Mesothelial cell of epicardium (in vitro differentiated cells): ENCODE measurements around the gene CACNA1B. TPM values are rescaled to one million over a fixed set of nuclear protein-coding genes. Genes with fewer than 3 reads are reported as not detected.
A peak's percentile ranks its signal among the peaks of the same experiment; 100 is the strongest.

Experiments used
- DNase-seq, 2 experiments: peaks; one replicate each; pipeline ENCODE4 v3.0.0; 2021; ENCODE audit warnings: low spot score in 2 of 2; ENCODE audit not compliant: unreplicated experiment in 2 of 2
- H3K27ac Mint-ChIP-seq: 2 replicates; pipeline ENCODE4 v1.8.0; 2021; ENCODE audit warnings: mixed read lengths
- H3K27me3 Mint-ChIP-seq: 2 replicates; pipeline ENCODE4 v1.8.0; 2021; ENCODE audit warnings: low read depth, mixed read lengths
- H3K36me3 Mint-ChIP-seq: 2 replicates; pipeline ENCODE4 v1.8.0; 2021; ENCODE audit warnings: mixed read lengths
- H3K4me1 Mint-ChIP-seq: 2 replicates; pipeline ENCODE4 v1.8.0; 2021; ENCODE audit warnings: mixed read lengths
- H3K4me3 Mint-ChIP-seq: 2 replicates; pipeline ENCODE4 v1.8.0; 2021; ENCODE audit warnings: mild to moderate bottlenecking, moderate library complexity, mixed read lengths
- H3K9me3 Mint-ChIP-seq: 2 replicates; pipeline ENCODE4 v1.8.0; 2021; ENCODE audit warnings: mixed read lengths
- CTCF ChIP-seq: fragments of 200-600 bp; sonication (generic); IDR thresholded peaks from one replicate; pipeline ENCODE4 v1.5.0; 2021; ENCODE audit warnings: antibody characterized with exemption; ENCODE audit not compliant: unreplicated experiment
- total RNA-seq: library from RNA; stranded (reverse); gene quantifications from 3 replicates; pipeline ENCODE4 v1.2.1, GENCODE V29; 2021

The CACNA1B gene
- total RNA-seq, 1 donor from 2014 or later: 0.87 TPM

GRCh38 chr9:138063785-138064184, 186.2 kb downstream of the CACNA1B start:
- no peak for DNase-seq
- H3K27me3 Mint-ChIP-seq: peaks cover 6% of the 10 kb centered on the region
- H3K4me3 Mint-ChIP-seq: no peak overlapping the region
- H3K9me3 Mint-ChIP-seq: no peaks in the 10 kb centered on the region
- H3K36me3 Mint-ChIP-seq: no peaks in the 10 kb centered on the region
- H3K4me1 Mint-ChIP-seq: no peaks in the 10 kb centered on the region
- TF ChIP-seq CTCF: no peak
- H3K27ac Mint-ChIP-seq: no peak overlapping the region

GRCh38 chr9:138064547-138064946, 187.0 kb downstream of the CACNA1B start:
- Mint-ChIP-seq H3K9me3 (no peaks in the 10 kb centered on the region), H3K4me3 (no peak overlapping the region), H3K36me3 (no peaks in the 10 kb centered on the region), H3K4me1 (no peaks in the 10 kb centered on the region), H3K27me3 (peaks cover 6% of the 10 kb centered on the region), H3K27ac (no peak overlapping the region)
- no peak for TF ChIP-seq CTCF
- no peak for DNase-seq

- H3K27me3 Mint-ChIP-seq: peaks cover 6% of the 10 kb centered on the region
- no peak for DNase-seq
- TF ChIP-seq CTCF: no peak
- H3K9me3 Mint-ChIP-seq: no peaks in the 10 kb centered on the region
- no peaks in the 10 kb centered on the region for H3K36me3 Mint-ChIP-seq
- H3K27ac Mint-ChIP-seq: no peak overlapping the region
- H3K4me1 Mint-ChIP-seq: no peaks in the 10 kb centered on the region
- no peak overlapping the region for H3K4me3 Mint-ChIP-seq
Measured at GRCh38 chr9:138065287-138065686, 187.7 kb downstream of the CACNA1B start.

GRCh38 chr9:138066049-138066448, 188.5 kb downstream of the CACNA1B start:
- no peak for TF ChIP-seq CTCF
- Mint-ChIP-seq H3K36me3 (no peaks in the 10 kb centered on the region), H3K4me3 (no peak overlapping the region), H3K27ac (no peak overlapping the region), H3K9me3 (no peaks in the 10 kb centered on the region), H3K4me1 (no peaks in the 10 kb centered on the region), H3K27me3 (peaks cover 6% of the 10 kb centered on the region)
- DNase-seq: no peak

GRCh38 chr9:138067613-138068367, 190.2 kb downstream of the CACNA1B start:
- TF ChIP-seq CTCF: no peak
- H3K4me3 Mint-ChIP-seq: no peak overlapping the region
- H3K27ac Mint-ChIP-seq: no peak overlapping the region
- peaks cover 8% of the 10 kb centered on the region for H3K27me3 Mint-ChIP-seq
- DNase-seq: no peak
- no peaks in the 10 kb centered on the region for H3K36me3 Mint-ChIP-seq
- no peaks in the 10 kb centered on the region for H3K4me1 Mint-ChIP-seq
- no peaks in the 10 kb centered on the region for H3K9me3 Mint-ChIP-seq

GRCh38 chr9:138068601-138069035, 191.0 kb downstream of the CACNA1B start:
- Mint-ChIP-seq H3K36me3 (no peaks in the 10 kb centered on the region), H3K4me3 (no peak overlapping the region), H3K27me3 (peaks cover 8% of the 10 kb centered on the region), H3K27ac (no peak overlapping the region), H3K9me3 (no peaks in the 10 kb centered on the region), H3K4me1 (no peaks in the 10 kb centered on the region)
- TF ChIP-seq CTCF: no peak
- DNase-seq: peak in 1 of 2 experiments; percentile 34
